Duodenal mucosa (tissue), 2 donors: ENCODE results near the gene AHRR.
A peak's percentile ranks its signal among the peaks of the same experiment; 100 is the strongest.
"Not testable (repeated sequence)": the region's sequence is repeated elsewhere in the genome, so short reads cannot be mapped to it uniquely, and the experiment has no call there.

Experiments used
- H3K27ac ChIP-seq: one replicate; pipeline ENCODE4 v1.7.0; 2013; ENCODE audit warnings: low read depth, low read length
- H3K27me3 ChIP-seq, 2 donors: one replicate each; pipeline ENCODE4 v1.7.0; 2013; ENCODE audit warnings: low read length in 2 of 2, control low read depth in 1 of 2; ENCODE audit not compliant: insufficient read depth in 2 of 2, control insufficient read depth in 1 of 2
- H3K36me3 ChIP-seq, 2 donors: one replicate each; pipeline ENCODE4 v1.7.0; 2013; ENCODE audit warnings: low read length in 2 of 2, control low read depth in 1 of 2; ENCODE audit not compliant: insufficient read depth in 2 of 2, control insufficient read depth in 1 of 2
- H3K4me1 ChIP-seq, 2 donors: one replicate each; pipeline ENCODE4 v1.7.0; 2013; ENCODE audit warnings: low read length in 2 of 2, control low read depth in 1 of 2; ENCODE audit not compliant: insufficient read depth in 2 of 2, control insufficient read depth in 1 of 2
- H3K4me3 ChIP-seq, 2 donors: one replicate each; pipeline ENCODE4 v1.7.0; 2013; ENCODE audit warnings: low read length in 2 of 2, low read depth in 1 of 2
- H3K9ac ChIP-seq, 2 donors: one replicate each; pipeline ENCODE4 v1.7.0; 2013; ENCODE audit warnings: low read length in 2 of 2, low read depth in 1 of 2
- H3K9me3 ChIP-seq, 2 donors: one replicate each; pipeline ENCODE4 v1.7.0; 2013; ENCODE audit warnings: low read length in 2 of 2, control low read depth in 1 of 2; ENCODE audit not compliant: control insufficient read depth in 1 of 2

The AHRR gene

DNA sequence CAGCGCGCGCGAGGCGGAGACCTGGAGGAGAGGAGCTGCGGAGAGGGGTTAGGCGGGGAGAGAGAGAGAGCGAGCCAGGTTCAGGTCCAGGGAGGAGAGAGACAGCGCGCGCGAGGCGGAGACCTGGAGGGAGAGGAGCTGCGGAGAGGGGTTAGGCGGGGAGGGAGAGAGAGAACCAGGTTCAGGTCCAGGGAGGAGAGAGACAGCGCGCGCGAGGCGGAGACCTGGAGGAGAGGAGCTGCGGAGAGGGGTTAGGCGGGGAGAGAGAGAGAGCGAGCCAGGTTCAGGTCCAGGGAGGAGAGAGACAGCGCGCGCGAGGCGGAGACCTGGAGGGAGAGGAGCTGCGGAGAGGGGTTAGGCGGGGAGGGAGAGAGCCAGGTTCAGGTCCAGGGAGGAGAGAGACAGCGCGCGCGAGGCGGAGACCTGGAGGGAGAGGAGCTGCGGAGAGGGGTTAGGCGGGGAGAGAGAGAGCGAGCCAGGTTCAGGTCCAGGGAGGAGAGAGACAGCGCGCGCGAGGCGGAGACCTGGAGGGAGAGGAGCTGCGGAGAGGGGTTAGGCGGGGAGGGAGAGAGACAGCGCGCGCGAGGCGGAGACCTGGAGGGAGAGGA, 152.8 kb downstream of the AHRR start:
- Histone ChIP-seq H3K4me1 (peaks cover 28 to 32% of the 10 kb centered on the region in 2 donors), H3K9ac (peak overlapping the region in 1 of 2 donors; percentile 30), H3K4me3 (peak overlapping the region in 1 of 2 donors; percentile 70), H3K27me3 (peaks cover 21 to 46% of the 10 kb centered on the region in 2 donors)
- not testable (repeated sequence) for H3K36me3 ChIP-seq, H3K9me3 ChIP-seq, H3K27ac ChIP-seq

DNA sequence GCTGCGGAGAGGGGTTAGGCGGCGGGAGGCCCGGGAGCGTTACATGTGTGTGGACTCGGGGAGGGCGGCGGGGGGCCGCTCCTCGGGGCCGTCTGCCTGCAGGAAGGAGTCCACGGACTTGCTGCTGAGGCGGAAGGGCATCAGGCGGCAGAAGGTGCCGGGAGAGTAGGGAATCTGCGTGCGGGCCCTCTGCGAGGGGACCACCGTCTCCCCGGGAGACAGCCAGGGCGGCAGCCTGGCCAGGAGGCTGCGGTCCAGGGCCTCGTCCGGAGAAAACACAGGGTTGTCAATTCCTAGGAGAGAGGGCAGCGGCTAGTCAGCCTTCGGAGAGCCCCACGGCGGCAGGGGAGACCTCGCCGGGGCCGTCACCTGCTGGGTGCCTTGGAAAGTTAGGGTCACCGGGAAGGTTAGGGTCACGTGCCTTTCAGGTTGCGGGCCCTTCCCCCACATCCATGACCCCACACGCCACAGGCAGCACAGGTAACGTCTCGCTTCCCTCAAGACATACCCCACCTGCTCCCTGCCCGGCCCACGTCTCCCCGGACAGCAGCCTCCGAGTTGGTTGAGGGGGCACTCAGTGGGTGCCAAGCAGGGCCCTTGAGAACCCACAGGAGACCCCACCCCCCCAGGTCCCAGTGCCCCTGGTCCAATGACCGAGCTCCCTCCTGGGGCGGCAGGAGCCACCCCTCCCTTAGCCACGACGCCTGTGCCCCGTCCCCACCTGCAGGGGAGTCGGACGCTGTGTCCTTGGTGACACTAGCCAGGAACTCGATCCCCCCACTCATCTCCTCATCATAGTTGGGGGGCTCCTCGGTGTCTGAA, 153.5 kb downstream of the AHRR start:
- H3K27me3 ChIP-seq = peaks cover 25 to 52% of the 10 kb centered on the region in 2 donors
- H3K4me3 ChIP-seq = peak overlapping the region; percentile 15 to 42
- no peaks in the 10 kb centered on the region for H3K9me3 ChIP-seq
- H3K4me1 ChIP-seq = peaks cover 28 to 32% of the 10 kb centered on the region in 2 donors
- H3K9ac ChIP-seq = no peak overlapping the region
- no peak overlapping the region for H3K27ac ChIP-seq
- peaks cover 0 to 5% of the 10 kb centered on the region in 2 donors for H3K36me3 ChIP-seq

DNA sequence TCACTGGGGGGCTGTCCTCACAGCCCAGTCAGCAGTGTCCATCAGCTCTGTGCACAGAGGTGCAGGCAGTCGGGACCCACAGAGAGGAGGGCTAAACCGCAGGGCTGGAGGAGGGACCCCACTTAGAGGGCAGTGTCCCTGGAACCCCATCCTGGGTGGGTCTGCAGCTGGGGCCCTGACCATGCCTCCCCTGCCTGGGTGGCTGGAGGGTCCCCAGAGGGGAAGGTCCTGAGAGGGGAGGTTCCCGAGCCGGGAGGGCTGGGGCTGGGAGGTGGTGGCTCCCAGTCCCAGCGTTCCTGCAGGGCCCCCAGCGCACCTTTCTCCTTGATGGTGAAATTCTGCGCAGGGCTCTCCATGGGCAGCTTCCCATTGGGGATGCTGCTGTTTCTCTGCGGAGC, 154.2 kb downstream of the AHRR start:
- peaks cover 0 to 5% of the 10 kb centered on the region in 2 donors for H3K36me3 ChIP-seq
- H3K9ac ChIP-seq = no peak overlapping the region
- no peak overlapping the region for H3K4me3 ChIP-seq
- no peak overlapping the region for H3K27ac ChIP-seq
- peaks cover 31 to 58% of the 10 kb centered on the region in 2 donors for H3K27me3 ChIP-seq
- peaks cover 27 to 32% of the 10 kb centered on the region in 2 donors for H3K4me1 ChIP-seq
- H3K9me3 ChIP-seq = no peaks in the 10 kb centered on the region

DNA sequence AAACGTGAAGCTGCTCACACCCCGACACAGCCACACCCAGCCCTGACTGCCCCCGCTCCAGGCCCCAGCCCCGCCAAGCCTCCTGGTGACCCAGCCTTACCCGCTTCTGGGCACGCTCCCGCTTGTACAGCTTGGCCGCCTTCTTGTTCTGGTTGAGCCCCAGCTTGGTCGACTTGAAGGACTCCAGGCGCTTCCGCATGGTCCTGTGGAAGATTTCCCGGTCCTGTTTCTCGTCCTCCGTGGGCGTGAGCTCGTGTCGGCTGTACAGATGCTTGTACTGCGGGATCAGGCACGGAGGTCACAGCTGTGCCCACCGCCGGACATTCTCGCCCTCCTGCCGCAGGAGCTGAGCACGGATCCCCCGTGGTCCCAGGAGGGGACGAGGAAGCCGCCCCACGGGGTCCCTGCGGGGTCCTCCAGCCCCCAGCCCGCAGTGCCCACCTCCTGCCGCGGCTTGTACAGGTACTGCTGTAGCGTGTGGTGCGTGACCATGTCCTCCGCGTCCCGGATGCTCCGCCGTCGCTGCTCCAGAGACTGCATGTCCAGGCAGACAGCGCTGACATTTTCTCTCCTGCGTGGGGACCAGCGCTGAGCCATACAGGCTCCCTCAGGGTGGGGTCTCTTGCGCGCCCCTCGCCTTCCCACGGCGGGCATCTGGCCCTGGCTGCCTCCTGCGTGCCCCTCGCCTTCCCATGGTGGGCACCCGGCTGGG, 154.7 kb downstream of the AHRR start:
- Histone ChIP-seq H3K4me1 (peaks cover 21 to 26% of the 10 kb centered on the region in 2 donors), H3K9ac (no peak overlapping the region), H3K27ac (no peak overlapping the region), H3K36me3 (peaks cover 0 to 5% of the 10 kb centered on the region in 2 donors), H3K27me3 (peaks cover 31 to 63% of the 10 kb centered on the region in 2 donors), H3K9me3 (no peaks in the 10 kb centered on the region), H3K4me3 (no peak overlapping the region)

DNA sequence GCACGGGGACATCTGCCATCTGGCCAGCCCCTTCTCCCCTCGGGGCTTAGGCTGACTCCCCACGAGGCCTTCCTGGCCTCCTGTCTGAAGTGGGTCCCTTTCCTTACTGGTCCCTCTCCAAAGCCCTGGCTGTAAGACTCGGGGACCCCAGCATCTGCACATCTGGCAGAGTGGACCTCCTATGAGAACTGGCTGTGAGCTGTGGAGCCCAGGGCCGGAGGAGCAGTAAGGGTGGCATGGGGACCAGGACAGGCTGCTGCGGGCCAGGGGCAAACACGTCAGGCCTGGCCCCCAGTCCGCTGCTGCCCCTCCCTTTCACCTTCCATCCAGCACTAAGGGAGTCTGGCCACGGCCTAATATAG, 155.3 kb downstream of the AHRR start:
- H3K9ac ChIP-seq = no peak overlapping the region
- H3K27ac ChIP-seq = no peak overlapping the region
- peaks cover 0 to under 1% of the 10 kb centered on the region in 2 donors for H3K36me3 ChIP-seq
- no peak overlapping the region for H3K4me3 ChIP-seq
- no peaks in the 10 kb centered on the region for H3K9me3 ChIP-seq
- peaks cover 31 to 66% of the 10 kb centered on the region in 2 donors for H3K27me3 ChIP-seq
- peaks cover 16 to 21% of the 10 kb centered on the region in 2 donors for H3K4me1 ChIP-seq

DNA sequence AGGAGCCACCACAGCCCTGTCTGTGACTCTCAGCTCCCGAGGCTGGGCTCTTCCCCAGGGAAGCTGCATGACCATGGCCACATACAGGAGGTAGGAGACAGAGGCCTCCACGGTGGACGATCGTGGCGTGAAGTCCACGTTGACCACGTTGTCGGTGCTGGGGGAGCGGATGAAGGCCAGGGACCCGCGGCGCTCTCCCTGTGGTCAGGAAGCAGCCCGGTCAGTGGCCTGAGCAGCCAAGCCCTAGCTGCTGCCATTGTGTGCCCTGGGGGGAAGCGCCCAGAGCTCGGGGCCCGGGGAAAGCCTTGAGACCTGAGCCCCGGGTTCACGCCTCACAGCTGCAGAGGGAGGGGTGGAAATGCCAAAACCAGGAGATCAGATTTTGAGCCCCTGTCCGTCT, 155.7 kb downstream of the AHRR start:
- H3K27me3 ChIP-seq = peaks cover 31 to 68% of the 10 kb centered on the region in 2 donors
- no peak overlapping the region for H3K27ac ChIP-seq
- H3K9me3 ChIP-seq = no peaks in the 10 kb centered on the region
- no peak overlapping the region for H3K4me3 ChIP-seq
- no peak overlapping the region for H3K9ac ChIP-seq
- no peaks in the 10 kb centered on the region for H3K36me3 ChIP-seq
- peaks cover 13 to 16% of the 10 kb centered on the region in 2 donors for H3K4me1 ChIP-seq

DNA sequence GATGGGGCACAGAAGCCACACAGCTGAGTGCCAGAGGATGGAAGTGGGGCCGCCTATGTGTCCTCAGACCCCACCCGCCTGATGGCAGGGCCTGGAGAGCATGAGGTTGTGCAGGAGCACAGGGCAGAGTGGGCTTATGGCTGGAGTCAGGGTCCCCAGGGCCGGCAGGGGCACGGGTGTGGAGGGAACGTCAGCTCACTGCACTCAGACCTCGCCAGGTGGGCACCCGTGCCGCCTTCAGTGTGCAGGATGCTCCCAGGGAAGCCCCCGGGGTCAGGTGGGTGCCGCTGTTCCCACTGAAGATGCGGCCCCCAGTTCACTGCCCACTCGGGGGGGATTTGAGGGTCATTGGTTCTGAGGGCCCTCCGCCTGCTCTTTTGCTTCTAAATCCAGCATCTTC, 156.4 kb downstream of the AHRR start:
- no peak overlapping the region for H3K27ac ChIP-seq
- no peaks in the 10 kb centered on the region for H3K36me3 ChIP-seq
- H3K4me3 ChIP-seq = no peak overlapping the region
- no peaks in the 10 kb centered on the region for H3K9me3 ChIP-seq
- no peak overlapping the region for H3K9ac ChIP-seq
- H3K27me3 ChIP-seq = peaks cover 31 to 73% of the 10 kb centered on the region in 2 donors
- peaks cover 13 to 15% of the 10 kb centered on the region in 2 donors for H3K4me1 ChIP-seq

DNA sequence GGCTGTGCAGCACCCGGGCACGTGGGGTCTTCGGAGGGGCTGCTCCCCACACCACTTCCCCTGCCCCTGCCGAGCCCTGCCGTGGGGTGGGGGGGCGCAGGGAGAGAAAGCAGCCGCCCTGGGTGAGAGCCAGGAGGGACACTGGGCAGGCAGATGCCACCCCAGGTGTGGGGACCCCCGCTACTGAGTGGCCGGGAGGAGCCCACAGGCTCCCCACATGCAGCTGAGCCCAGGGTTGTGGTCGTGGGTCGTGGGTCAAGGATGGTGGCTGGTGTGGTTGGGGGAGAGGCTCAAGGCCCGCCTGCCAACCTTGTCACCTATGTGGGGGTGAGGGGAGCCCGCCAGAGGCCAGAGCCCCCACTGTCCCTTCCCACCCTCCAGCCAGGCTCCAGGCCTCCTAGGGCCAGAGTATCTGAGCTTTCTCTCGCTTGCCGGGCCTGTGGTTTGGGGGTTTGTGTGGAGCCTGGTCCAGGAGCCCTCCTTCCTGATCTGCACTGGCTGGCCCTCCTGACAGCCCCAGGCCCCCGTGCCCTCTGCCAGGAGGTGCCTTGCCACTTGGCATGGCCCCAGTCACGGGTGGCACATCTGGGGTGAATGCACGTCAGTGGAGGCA, 157.0 kb downstream of the AHRR start:
- Histone ChIP-seq H3K36me3 (no peaks in the 10 kb centered on the region), H3K27ac (no peak overlapping the region), H3K4me3 (no peak overlapping the region), H3K27me3 (peaks cover 31 to 78% of the 10 kb centered on the region in 2 donors), H3K9me3 (no peaks in the 10 kb centered on the region), H3K9ac (no peak overlapping the region), H3K4me1 (peaks cover 13 to 15% of the 10 kb centered on the region in 2 donors)

DNA sequence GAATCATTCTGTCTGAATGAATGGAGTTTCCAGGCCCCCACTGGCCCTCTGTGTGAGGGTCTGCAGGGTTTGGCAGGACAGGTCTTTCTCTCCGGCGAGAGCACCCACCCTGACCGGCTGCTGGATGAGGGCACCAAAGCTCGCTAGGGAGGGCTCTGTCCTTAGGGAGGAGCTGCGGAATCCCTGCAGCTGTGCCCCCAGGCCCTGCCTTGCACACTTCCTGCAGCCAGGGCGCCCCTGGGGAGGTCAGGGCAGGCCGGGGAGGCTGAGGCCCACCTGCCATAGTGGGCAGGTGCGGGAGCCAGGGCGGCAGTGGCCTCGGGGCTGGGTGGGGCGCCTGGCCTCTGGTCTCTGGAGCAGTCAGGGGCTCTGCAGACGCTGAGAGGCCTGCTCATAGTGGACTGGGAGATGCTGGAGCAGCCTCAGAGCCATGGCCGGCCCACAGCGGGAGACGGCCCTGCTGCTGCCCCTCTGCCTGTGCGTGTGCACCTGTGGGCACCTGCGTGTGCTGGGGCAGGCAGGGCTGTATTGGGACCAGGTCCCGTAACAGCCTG, 157.5 kb downstream of the AHRR start:
- Histone ChIP-seq H3K4me3 (no peak overlapping the region), H3K27me3 (peaks cover 31 to 78% of the 10 kb centered on the region in 2 donors), H3K9me3 (no peaks in the 10 kb centered on the region), H3K27ac (no peak overlapping the region), H3K4me1 (peaks cover 13 to 15% of the 10 kb centered on the region in 2 donors), H3K9ac (no peak overlapping the region), H3K36me3 (no peaks in the 10 kb centered on the region)
